NOMO-1 treated with dmso at 0.1 percent for 144 hours (cell line): Measurements from ENCODE around the gene FMNL2.

Source experiments
- DNase-seq: peaks from one replicate; lab custom pipeline; 2025; ENCODE audit not compliant: unreplicated experiment; lab: John Stamatoyannopoulos, UW

FMNL2 gene

GRCh38 chr2:152632736-152633135 is 297.8 kb downstream of the FMNL2 start:
- DNase-seq: no peak

- DNase-seq: no peak
These were observed 300.8 kb downstream of the FMNL2 start for GRCh38 chr2:152635635-152636298.

GRCh38 chr2:152637251-152637650 is 302.3 kb downstream of the FMNL2 start:
- DNase-seq: no peak

GRCh38 chr2:152638056-152638455 is 303.1 kb downstream of the FMNL2 start:
- no peak for DNase-seq

- DNase-seq: no peak
These were observed 303.6 kb downstream of the FMNL2 start for GRCh38 chr2:152638590-152638989.

GRCh38 chr2:152644189-152644873 is 309.4 kb downstream of the FMNL2 start:
- no peak for DNase-seq

- no peak for DNase-seq
These were observed 311.3 kb downstream of the FMNL2 start for GRCh38 chr2:152646264-152646663.

- DNase-seq: no peak
These were observed 311.8 kb downstream of the FMNL2 start for GRCh38 chr2:152646775-152647174.

- DNase-seq: no peak
These were observed 312.6 kb downstream of the FMNL2 start for GRCh38 chr2:152647552-152647951.

- DNase-seq: no peak
These were observed 313.4 kb downstream of the FMNL2 start for GRCh38 chr2:152648336-152648735.

- DNase-seq: no peak
These were observed 315.0 kb downstream of the FMNL2 start for GRCh38 chr2:152649997-152650396.

GRCh38 chr2:152650768-152651371 is 315.9 kb downstream of the FMNL2 start:
- no peak for DNase-seq

- DNase-seq: no peak
These were observed 316.9 kb downstream of the FMNL2 start for GRCh38 chr2:152651834-152652233.

GRCh38 chr2:152655880-152656279 is 320.9 kb downstream of the FMNL2 start:
- DNase-seq: no peak

GRCh38 chr2:152657043-152657442 is 322.1 kb downstream of the FMNL2 start:
- no peak for DNase-seq

GRCh38 chr2:152658221-152658620 is 323.2 kb downstream of the FMNL2 start:
- DNase-seq: no peak

GRCh38 chr2:152661076-152661475 is 326.1 kb downstream of the FMNL2 start:
- no peak for DNase-seq

GRCh38 chr2:152664725-152665124 is 329.8 kb downstream of the FMNL2 start:
- no peak for DNase-seq

- DNase-seq: no peak
These were observed 339.4 kb downstream of the FMNL2 start for GRCh38 chr2:152674334-152674733.

GRCh38 chr2:152676461-152676860 is 341.5 kb downstream of the FMNL2 start:
- no peak for DNase-seq

GRCh38 chr2:152678808-152679207 is 343.8 kb downstream of the FMNL2 start:
- DNase-seq: no peak

- DNase-seq: no peak
These were observed 347.7 kb downstream of the FMNL2 start for GRCh38 chr2:152682663-152683062.
